Neural cell (in vitro differentiated cells): ENCODE results near the gene C9orf78. TPM values are rescaled to one million over a fixed set of nuclear protein-coding genes. Genes with fewer than 3 reads are reported as not detected.

ENCODE experiments used
- H2AFZ ChIP-seq: fragments of 200-600, 300-800 bp; sonication (generic), shearing (Covaris generic); 2 replicates; pipeline ENCODE4 v1.6.0; 2014; ENCODE audit warnings: low read depth, mild to moderate bottlenecking, antibody characterized with exemption, low read length, moderate library complexity
- H3F3A ChIP-seq: fragments of 200-600 bp; shearing (Covaris generic); 2 replicates; pipeline ENCODE4 v1.6.1; 2016; ENCODE audit warnings: mild to moderate bottlenecking, moderate library complexity, mixed read lengths, antibody characterized with exemption, low read length; ENCODE audit not compliant: insufficient read depth, poor library complexity, severe bottlenecking
- H3K27ac ChIP-seq: fragments of 200-600, 300-800 bp; sonication (generic), shearing (Covaris generic); 2 replicates; pipeline ENCODE4 v1.5.1; 2014; ENCODE audit warnings: mild to moderate bottlenecking, low read length, moderate library complexity
- H3K27me3 ChIP-seq: fragments of 300-800, 200-600 bp; sonication (generic), shearing (Covaris generic); 2 replicates; pipeline ENCODE4 v1.6.0; 2014; ENCODE audit warnings: mild to moderate bottlenecking, low read depth, low read length, moderate library complexity; ENCODE audit not compliant: insufficient read depth
- H3K36me3 ChIP-seq: fragments of 300-800, 200-600 bp; sonication (generic), shearing (Covaris generic); 2 replicates; pipeline ENCODE4 v1.5.1; 2014; ENCODE audit warnings: mild to moderate bottlenecking, antibody characterized with exemption, low read length, moderate library complexity; ENCODE audit not compliant: insufficient read depth
- H3K4me2 ChIP-seq: fragments of 300-800, 200-600 bp; sonication (generic), shearing (Covaris generic); 2 replicates; pipeline ENCODE4 v1.6.0; 2014; ENCODE audit warnings: mild to moderate bottlenecking, low read length
- H3K4me3 ChIP-seq: fragments of 300-800, 200-600 bp; sonication (generic), shearing (Covaris generic); 2 replicates; pipeline ENCODE4 v1.5.1; 2014; ENCODE audit warnings: mild to moderate bottlenecking, low read length, moderate library complexity
- H3K79me2 ChIP-seq: fragments of 200-600 bp; shearing (Covaris generic); replicated peaks from 2 replicates; pipeline ENCODE4 v1.6.0; 2014; ENCODE audit warnings: mild to moderate bottlenecking, low read length, moderate library complexity; ENCODE audit not compliant: insufficient read depth
- H3K9ac ChIP-seq: fragments of 300-800, 200-600 bp; sonication (generic), shearing (Covaris generic); 2 replicates; pipeline ENCODE4 v1.6.1; 2016; ENCODE audit warnings: mild to moderate bottlenecking, low read length, mixed read lengths
- H3K9me2 ChIP-seq: fragments of 200-600 bp; shearing (Covaris generic); 2 replicates; pipeline ENCODE4 v1.6.1; 2016; ENCODE audit warnings: mild to moderate bottlenecking, low read length, mixed read lengths; ENCODE audit not compliant: insufficient read depth
- H3K9me3 ChIP-seq: fragments of 200-600, 300-800 bp; sonication (generic), shearing (Covaris generic); 2 replicates; pipeline ENCODE4 v1.6.1; 2016; ENCODE audit warnings: mild to moderate bottlenecking, mixed run types, low read length, moderate library complexity, mixed read lengths
- H4K20me1 ChIP-seq: fragments of 200-600 bp; shearing (Covaris generic); 2 replicates; pipeline ENCODE4 v1.6.1; 2016; ENCODE audit warnings: mild to moderate bottlenecking, mixed run types; ENCODE audit not compliant: insufficient read depth
- EP300 ChIP-seq: fragments of 450-650 bp; conservative IDR thresholded peaks from 2 replicates; pipeline ENCODE4 v1.6.1; 2014; ENCODE audit warnings: antibody characterized with exemption, mild to moderate bottlenecking, moderate library complexity; ENCODE audit not compliant: poor library complexity, severe bottlenecking
- EZH2 ChIP-seq: fragments of 200-600, 300-800 bp; shearing (Covaris generic), sonication (generic); IDR thresholded peaks from 2 replicates; pipeline ENCODE4 v1.6.1; 2014; ENCODE audit warnings: antibody characterized with exemption, low read length, borderline replicate concordance, mild to moderate bottlenecking; ENCODE audit not compliant: insufficient read depth, poor library complexity, severe bottlenecking
- MXI1 ChIP-seq: fragments of 450-650 bp; conservative IDR thresholded peaks from 2 replicates; pipeline ENCODE4 v1.6.1; 2014; ENCODE audit warnings: antibody characterized with exemption, mild to moderate bottlenecking; ENCODE audit not compliant: poor library complexity, severe bottlenecking
- POLR2AphosphoS5 ChIP-seq: IDR thresholded peaks from 2 replicates; pipeline ENCODE4 v1.6.1; 2012
- RAD21 ChIP-seq: fragments of 450-650 bp; conservative IDR thresholded peaks from 2 replicates; pipeline ENCODE4 v1.6.1; 2014; ENCODE audit warnings: antibody characterized with exemption, mild to moderate bottlenecking, moderate library complexity
- SMC3 ChIP-seq: fragments of 450-650 bp; conservative IDR thresholded peaks from 2 replicates; pipeline ENCODE4 v1.6.1; 2014; ENCODE audit warnings: antibody characterized with exemption, mild to moderate bottlenecking, moderate library complexity; ENCODE audit not compliant: poor library complexity
- TAF1 ChIP-seq: IDR thresholded peaks from 2 replicates; pipeline ENCODE4 v1.6.1; 2012; ENCODE audit warnings: low read depth
- polyA plus RNA-seq: library from polyadenylated mRNA; depleted of rRNA; stranded (reverse); fragments of >200 nt; gene quantifications from 2 replicates; pipeline ENCODE4 v1.2.3, GENCODE V29; 2014
- TF ChIP-seq, protein P1 (sequence below): IDR thresholded peaks from 2 replicates; pipeline ENCODE4 v1.6.1; 2012; ENCODE audit warnings: borderline replicate concordance
- TF ChIP-seq, protein P2 (sequence below): fragments of 450-650 bp; IDR thresholded peaks from 2 replicates; pipeline ENCODE4 v1.5.1; 2014; ENCODE audit warnings: antibody characterized with exemption, mild to moderate bottlenecking, moderate library complexity; ENCODE audit not compliant: poor library complexity, severe bottlenecking

C9orf78 gene
- polyA plus RNA-seq, 1 donor from 2014 or later = 91.3 TPM

DNA sequence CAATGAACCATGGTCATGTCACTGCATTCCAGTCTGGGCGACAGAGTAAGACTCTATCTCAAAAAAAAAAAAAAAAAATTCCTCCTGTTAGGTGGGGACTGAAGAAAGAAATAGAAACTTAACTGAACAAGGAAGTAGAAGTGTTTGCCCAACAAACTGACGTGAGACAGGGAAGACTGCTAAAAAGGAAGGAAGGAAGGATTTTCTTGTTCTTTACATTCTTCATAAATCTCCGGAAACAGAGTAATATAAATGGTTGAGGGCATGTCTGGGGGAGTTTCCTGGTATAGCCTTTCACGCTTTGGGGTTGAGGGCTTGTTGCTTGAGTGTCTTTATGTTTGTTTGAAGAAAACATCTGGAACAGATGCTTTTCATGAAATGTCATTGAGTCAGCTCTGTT, 29.0 kb downstream of the C9orf78 start:
- no peaks in the 10 kb centered on the region for H3F3A ChIP-seq
- H3K27ac ChIP-seq = no peak overlapping the region
- TF ChIP-seq EP300 (no peak), SMC3 (no peak), TAF1 (no peak), MXI1 (no peak), POLR2AphosphoS5 (no peak), RAD21 (no peak), EZH2 (no peak)
- TF ChIP-seq, protein P1, sequence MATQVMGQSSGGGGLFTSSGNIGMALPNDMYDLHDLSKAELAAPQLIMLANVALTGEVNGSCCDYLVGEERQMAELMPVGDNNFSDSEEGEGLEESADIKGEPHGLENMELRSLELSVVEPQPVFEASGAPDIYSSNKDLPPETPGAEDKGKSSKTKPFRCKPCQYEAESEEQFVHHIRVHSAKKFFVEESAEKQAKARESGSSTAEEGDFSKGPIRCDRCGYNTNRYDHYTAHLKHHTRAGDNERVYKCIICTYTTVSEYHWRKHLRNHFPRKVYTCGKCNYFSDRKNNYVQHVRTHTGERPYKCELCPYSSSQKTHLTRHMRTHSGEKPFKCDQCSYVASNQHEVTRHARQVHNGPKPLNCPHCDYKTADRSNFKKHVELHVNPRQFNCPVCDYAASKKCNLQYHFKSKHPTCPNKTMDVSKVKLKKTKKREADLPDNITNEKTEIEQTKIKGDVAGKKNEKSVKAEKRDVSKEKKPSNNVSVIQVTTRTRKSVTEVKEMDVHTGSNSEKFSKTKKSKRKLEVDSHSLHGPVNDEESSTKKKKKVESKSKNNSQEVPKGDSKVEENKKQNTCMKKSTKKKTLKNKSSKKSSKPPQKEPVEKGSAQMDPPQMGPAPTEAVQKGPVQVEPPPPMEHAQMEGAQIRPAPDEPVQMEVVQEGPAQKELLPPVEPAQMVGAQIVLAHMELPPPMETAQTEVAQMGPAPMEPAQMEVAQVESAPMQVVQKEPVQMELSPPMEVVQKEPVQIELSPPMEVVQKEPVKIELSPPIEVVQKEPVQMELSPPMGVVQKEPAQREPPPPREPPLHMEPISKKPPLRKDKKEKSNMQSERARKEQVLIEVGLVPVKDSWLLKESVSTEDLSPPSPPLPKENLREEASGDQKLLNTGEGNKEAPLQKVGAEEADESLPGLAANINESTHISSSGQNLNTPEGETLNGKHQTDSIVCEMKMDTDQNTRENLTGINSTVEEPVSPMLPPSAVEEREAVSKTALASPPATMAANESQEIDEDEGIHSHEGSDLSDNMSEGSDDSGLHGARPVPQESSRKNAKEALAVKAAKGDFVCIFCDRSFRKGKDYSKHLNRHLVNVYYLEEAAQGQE = no peak
- TF ChIP-seq, protein P2, sequence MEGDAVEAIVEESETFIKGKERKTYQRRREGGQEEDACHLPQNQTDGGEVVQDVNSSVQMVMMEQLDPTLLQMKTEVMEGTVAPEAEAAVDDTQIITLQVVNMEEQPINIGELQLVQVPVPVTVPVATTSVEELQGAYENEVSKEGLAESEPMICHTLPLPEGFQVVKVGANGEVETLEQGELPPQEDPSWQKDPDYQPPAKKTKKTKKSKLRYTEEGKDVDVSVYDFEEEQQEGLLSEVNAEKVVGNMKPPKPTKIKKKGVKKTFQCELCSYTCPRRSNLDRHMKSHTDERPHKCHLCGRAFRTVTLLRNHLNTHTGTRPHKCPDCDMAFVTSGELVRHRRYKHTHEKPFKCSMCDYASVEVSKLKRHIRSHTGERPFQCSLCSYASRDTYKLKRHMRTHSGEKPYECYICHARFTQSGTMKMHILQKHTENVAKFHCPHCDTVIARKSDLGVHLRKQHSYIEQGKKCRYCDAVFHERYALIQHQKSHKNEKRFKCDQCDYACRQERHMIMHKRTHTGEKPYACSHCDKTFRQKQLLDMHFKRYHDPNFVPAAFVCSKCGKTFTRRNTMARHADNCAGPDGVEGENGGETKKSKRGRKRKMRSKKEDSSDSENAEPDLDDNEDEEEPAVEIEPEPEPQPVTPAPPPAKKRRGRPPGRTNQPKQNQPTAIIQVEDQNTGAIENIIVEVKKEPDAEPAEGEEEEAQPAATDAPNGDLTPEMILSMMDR = no peak
- no peaks in the 10 kb centered on the region for H4K20me1 ChIP-seq
- no peak overlapping the region for H3K9ac ChIP-seq
- H3K9me3 ChIP-seq = no peaks in the 10 kb centered on the region
- peaks cover 3% of the 10 kb centered on the region for H3K36me3 ChIP-seq
- H3K4me3 ChIP-seq = no peak overlapping the region
- no peaks in the 10 kb centered on the region for H3K27me3 ChIP-seq
- no peak overlapping the region for H2AFZ ChIP-seq
- no peak overlapping the region for H3K4me2 ChIP-seq
- H3K79me2 ChIP-seq = no peaks in the 10 kb centered on the region
- H3K9me2 ChIP-seq = no peaks in the 10 kb centered on the region

DNA sequence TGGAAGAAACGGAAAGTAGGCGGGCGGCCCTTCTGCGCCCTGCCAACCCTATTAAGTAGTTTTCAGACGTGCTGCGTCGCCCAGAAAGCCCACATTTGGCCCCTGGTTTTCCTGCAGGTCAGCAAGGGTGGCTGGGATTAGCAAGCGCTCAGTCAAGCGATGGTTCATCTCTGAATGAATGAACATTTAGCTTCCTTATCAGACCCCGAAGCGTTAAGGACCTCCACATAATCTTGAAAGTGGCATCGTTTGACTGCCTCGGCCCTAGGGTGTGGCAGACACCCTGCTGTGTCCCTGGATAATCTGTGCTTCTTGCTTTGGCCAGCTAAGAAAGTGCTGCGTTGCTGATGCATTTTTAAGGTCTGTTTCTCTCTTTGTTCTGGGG, 31.4 kb downstream of the C9orf78 start:
- Histone ChIP-seq H3K4me3 (peak overlapping the region; percentile 95), H3K9ac (peak overlapping the region; percentile 77), H2AFZ (no peak overlapping the region), H3K9me2 (no peaks in the 10 kb centered on the region), H3K9me3 (no peaks in the 10 kb centered on the region), H4K20me1 (no peaks in the 10 kb centered on the region), H3K36me3 (no peaks in the 10 kb centered on the region), H3K4me2 (peak overlapping the region; percentile 66), H3K27ac (peak overlapping the region; percentile 79), H3K27me3 (no peaks in the 10 kb centered on the region), H3K79me2 (no peaks in the 10 kb centered on the region), H3F3A (no peaks in the 10 kb centered on the region)
- TF ChIP-seq EP300 (no peak), RAD21 (no peak), MXI1 (no peak)
- TF ChIP-seq, protein P1 = no peak
